ENCODE results near the gene IKBKG.
"Not testable (repeated sequence)": the region's sequence is repeated elsewhere in the genome, so short reads cannot be mapped to it uniquely, and the experiment has no call there.

DNA sequence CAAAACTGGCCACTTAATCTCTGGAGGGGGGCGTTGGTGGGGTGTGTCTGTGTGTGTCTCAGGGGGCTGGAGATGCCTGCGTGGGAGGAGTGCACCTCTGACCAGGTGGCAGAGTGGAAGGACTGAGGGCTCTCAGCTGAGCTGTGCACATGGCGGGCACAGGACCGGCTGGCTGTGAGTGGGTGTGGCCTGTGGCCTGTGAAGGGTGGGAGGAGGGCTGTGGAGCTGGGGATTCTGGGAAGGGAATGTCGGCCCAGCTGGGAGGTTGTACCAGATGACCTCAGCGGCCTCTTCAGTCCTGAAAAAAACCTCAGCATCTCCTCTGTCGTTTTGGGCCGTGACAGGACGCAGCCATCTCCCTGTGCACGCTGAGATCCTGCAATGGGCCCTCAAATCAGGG is 14.9 kb downstream of the IKBKG start:
- TF ChIP-seq, protein P1, sequence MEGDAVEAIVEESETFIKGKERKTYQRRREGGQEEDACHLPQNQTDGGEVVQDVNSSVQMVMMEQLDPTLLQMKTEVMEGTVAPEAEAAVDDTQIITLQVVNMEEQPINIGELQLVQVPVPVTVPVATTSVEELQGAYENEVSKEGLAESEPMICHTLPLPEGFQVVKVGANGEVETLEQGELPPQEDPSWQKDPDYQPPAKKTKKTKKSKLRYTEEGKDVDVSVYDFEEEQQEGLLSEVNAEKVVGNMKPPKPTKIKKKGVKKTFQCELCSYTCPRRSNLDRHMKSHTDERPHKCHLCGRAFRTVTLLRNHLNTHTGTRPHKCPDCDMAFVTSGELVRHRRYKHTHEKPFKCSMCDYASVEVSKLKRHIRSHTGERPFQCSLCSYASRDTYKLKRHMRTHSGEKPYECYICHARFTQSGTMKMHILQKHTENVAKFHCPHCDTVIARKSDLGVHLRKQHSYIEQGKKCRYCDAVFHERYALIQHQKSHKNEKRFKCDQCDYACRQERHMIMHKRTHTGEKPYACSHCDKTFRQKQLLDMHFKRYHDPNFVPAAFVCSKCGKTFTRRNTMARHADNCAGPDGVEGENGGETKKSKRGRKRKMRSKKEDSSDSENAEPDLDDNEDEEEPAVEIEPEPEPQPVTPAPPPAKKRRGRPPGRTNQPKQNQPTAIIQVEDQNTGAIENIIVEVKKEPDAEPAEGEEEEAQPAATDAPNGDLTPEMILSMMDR (IDR thresholded peaks at IDR 0.05), result not testable (repeated sequence)
- TF ChIP-seq EP300, POLR2A (IDR thresholded peaks at IDR 0.05): not testable (repeated sequence)
